ENCODE measurements around the gene GGT6.
"Not testable (repeated sequence)": the region's sequence is repeated elsewhere in the genome, so short reads cannot be mapped to it uniquely, and the experiment has no call there.

GGT6 gene

DNA sequence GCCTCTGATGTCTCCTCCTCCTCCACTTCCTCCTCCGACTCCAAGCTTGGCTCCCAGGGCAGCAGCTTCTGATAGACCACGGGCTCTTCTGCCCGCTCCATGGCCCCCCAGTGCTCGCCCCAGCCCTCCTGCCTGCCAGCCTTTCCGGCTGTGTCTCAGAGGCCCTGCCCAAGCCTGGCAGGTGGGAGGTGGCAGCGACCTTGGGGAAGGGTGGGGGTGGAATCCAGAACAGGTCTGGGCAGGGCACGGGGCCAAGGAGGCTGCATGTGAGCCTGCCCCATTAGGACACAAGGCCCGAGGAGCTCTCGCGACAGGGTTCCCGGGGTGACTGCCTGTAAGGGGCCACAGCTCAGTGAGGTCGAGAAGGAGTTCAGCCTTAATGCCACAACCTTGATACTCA lies at the start of gene GGT6:
Gene GGT6 (minus strand): TSS at position 157 of the 400 bp plus-strand sequence. CDS start 56 bp downstream, at position 101.
- Histone ChIP-seq H2AFZ (ENCODE audit: low read length, unreplicated experiment) (no peak within 1 kb of the TSS), H3K27ac (ENCODE audit: low read depth, low read length) (no peak within 1 kb of the TSS), H3K36me3 (ENCODE audit: insufficient read depth, low read length) (no peaks in the 10 kb centered on the region)

GRCh38 chr17:4610162-4610561 lies 49.8 kb upstream of the GGT6 start:
- Histone ChIP-seq H3K4me3 (ENCODE audit: low read depth, low read length) (no peak overlapping the region), H3K27ac (ENCODE audit: low read depth, low read length) (no peak overlapping the region), H3K27me3 (ENCODE audit: insufficient read depth, low read length) (peaks cover 26% of the 10 kb centered on the region), H3K36me3 (ENCODE audit: insufficient read depth, low read length) (no peaks in the 10 kb centered on the region), H3K4me1 (ENCODE audit: control insufficient read depth, insufficient read depth, low read length, unreplicated experiment) (no peaks in the 10 kb centered on the region), H2AFZ (ENCODE audit: low read length, unreplicated experiment) (no peak overlapping the region), H3K79me2 (ENCODE audit: control insufficient read depth, insufficient read depth, low read length, unreplicated experiment) (no peaks in the 10 kb centered on the region)

More for the DNA sequence above, at the start of gene GGT6:
- H3K79me2 ChIP-seq (ENCODE audit: control insufficient read depth, insufficient read depth, low read length, unreplicated experiment): no peaks in the 10 kb centered on the region
- no peaks in the 10 kb centered on the region for H3K27me3 ChIP-seq (ENCODE audit: insufficient read depth, low read length)
- no peak within 1 kb of the TSS for H3K4me3 ChIP-seq (ENCODE audit: low read depth, low read length)
- H3K4me1 ChIP-seq (ENCODE audit: control insufficient read depth, insufficient read depth, low read length, unreplicated experiment): peaks cover 16% of the 10 kb centered on the region

DNA sequence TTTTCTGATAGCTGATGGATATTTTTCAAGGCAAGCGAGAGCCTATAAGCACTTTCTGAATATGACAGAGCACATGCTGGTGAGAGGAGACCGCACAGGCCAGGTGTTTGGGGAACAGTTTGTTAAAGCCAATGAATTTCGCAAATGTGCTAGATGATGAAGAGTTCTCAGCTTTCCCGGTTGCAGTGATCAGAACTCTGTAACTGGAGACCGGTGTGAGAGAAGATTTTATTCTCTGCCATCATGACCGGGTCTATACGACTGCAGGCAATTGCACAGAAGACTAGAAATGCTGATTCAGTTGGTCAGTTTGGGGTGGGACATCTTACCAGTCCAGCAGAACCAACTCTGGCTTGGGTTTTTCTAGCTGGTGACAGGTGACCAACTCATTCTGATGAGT lies 49.4 kb upstream of the GGT6 start:
- Histone ChIP-seq H3K36me3 (ENCODE audit: insufficient read depth, low read length) (no peaks in the 10 kb centered on the region), H3K27ac (ENCODE audit: low read depth, low read length) (no peak overlapping the region), H3K79me2 (ENCODE audit: control insufficient read depth, insufficient read depth, low read length, unreplicated experiment) (no peaks in the 10 kb centered on the region), H3K27me3 (ENCODE audit: insufficient read depth, low read length) (peaks cover 26% of the 10 kb centered on the region), H3K4me1 (ENCODE audit: control insufficient read depth, insufficient read depth, low read length, unreplicated experiment) (no peaks in the 10 kb centered on the region), H2AFZ (ENCODE audit: low read length, unreplicated experiment) (no peak overlapping the region), H3K4me3 (ENCODE audit: low read depth, low read length) (no peak overlapping the region)

GRCh38 chr17:4607773-4608187 lies 47.4 kb upstream of the GGT6 start:
- H3K79me2 ChIP-seq (ENCODE audit: control insufficient read depth, insufficient read depth, low read length, unreplicated experiment): no peaks in the 10 kb centered on the region
- peaks cover 26% of the 10 kb centered on the region for H3K27me3 ChIP-seq (ENCODE audit: insufficient read depth, low read length)
- H3K4me3 ChIP-seq (ENCODE audit: low read depth, low read length): no peak overlapping the region
- peak overlapping the region; percentile 69 for H2AFZ ChIP-seq (ENCODE audit: low read length, unreplicated experiment)
- H3K4me1 ChIP-seq (ENCODE audit: control insufficient read depth, insufficient read depth, low read length, unreplicated experiment): no peaks in the 10 kb centered on the region
- H3K36me3 ChIP-seq (ENCODE audit: insufficient read depth, low read length): no peaks in the 10 kb centered on the region
- no peak overlapping the region for H3K27ac ChIP-seq (ENCODE audit: low read depth, low read length)

DNA sequence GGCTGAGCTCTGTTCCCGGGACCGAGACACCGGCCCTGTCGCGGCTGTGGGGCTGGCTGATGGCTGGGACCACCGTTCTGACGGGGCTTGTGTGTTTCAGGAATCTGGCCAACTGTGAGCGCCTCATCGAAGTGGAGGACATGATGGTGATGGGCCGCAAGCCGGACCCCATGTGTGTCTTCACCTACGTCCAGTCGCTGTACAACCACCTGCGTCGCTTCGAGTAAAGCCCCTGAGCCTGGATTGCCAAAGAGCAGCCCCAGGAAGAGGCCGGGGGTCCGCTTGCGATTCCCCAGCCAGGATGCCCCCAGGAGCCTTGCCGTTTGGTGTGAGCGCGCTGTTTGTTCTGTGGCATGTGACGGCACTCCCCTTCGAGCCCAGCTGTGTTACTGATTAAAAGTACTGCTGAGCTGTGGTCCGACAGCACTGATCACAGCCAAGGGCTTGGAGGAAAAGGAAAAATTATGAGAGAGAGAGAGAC lies 46.9 kb upstream of the GGT6 start:
- Histone ChIP-seq H2AFZ (ENCODE audit: low read length, unreplicated experiment) (peak overlapping the region; percentile 69), H3K27me3 (ENCODE audit: insufficient read depth, low read length) (peaks cover 26% of the 10 kb centered on the region), H3K4me3 (ENCODE audit: low read depth, low read length) (no peak overlapping the region), H3K4me1 (ENCODE audit: control insufficient read depth, insufficient read depth, low read length, unreplicated experiment) (no peaks in the 10 kb centered on the region), H3K27ac (ENCODE audit: low read depth, low read length) (no peak overlapping the region), H3K36me3 (ENCODE audit: insufficient read depth, low read length) (no peaks in the 10 kb centered on the region), H3K79me2 (ENCODE audit: control insufficient read depth, insufficient read depth, low read length, unreplicated experiment) (no peaks in the 10 kb centered on the region)

GRCh38 chr17:4605826-4606225 lies 45.4 kb upstream of the GGT6 start:
- no peak overlapping the region for H3K27ac ChIP-seq (ENCODE audit: low read depth, low read length)
- no peaks in the 10 kb centered on the region for H3K36me3 ChIP-seq (ENCODE audit: insufficient read depth, low read length)
- no peaks in the 10 kb centered on the region for H3K4me1 ChIP-seq (ENCODE audit: control insufficient read depth, insufficient read depth, low read length, unreplicated experiment)
- H3K4me3 ChIP-seq (ENCODE audit: low read depth, low read length): no peak overlapping the region
- H3K79me2 ChIP-seq (ENCODE audit: control insufficient read depth, insufficient read depth, low read length, unreplicated experiment): no peaks in the 10 kb centered on the region
- H3K27me3 ChIP-seq (ENCODE audit: insufficient read depth, low read length): peaks cover 28% of the 10 kb centered on the region
- H2AFZ ChIP-seq (ENCODE audit: low read length, unreplicated experiment): no peak overlapping the region

DNA sequence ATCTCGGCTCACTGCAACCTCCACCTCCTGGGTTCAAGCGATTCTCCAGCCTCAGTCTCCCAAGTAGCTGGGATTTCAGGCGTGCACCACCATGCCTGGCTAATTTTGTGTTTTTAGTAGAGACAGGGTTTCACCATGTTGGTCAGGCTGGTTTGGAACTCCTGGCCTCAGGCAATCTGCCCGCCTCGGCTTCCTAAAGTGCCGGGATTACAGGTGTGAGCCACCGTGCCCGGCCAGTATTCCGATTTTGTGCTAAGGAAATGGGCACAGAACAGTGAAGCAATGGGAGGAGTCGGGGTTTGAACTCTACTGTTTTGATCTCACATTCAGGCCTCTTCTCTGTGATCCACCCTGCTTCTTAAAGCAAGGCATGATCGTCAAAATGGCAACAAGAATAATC lies 44.4 kb upstream of the GGT6 start:
- H3K4me3 ChIP-seq (ENCODE audit: low read depth, low read length); H3K36me3 ChIP-seq (ENCODE audit: insufficient read depth, low read length); H3K79me2 ChIP-seq (ENCODE audit: control insufficient read depth, insufficient read depth, low read length, unreplicated experiment); H3K27ac ChIP-seq (ENCODE audit: low read depth, low read length); H3K4me1 ChIP-seq (ENCODE audit: control insufficient read depth, insufficient read depth, low read length, unreplicated experiment); H2AFZ ChIP-seq (ENCODE audit: low read length, unreplicated experiment): not testable (repeated sequence)
- H3K27me3 ChIP-seq (ENCODE audit: insufficient read depth, low read length): peaks cover 27% of the 10 kb centered on the region

DNA sequence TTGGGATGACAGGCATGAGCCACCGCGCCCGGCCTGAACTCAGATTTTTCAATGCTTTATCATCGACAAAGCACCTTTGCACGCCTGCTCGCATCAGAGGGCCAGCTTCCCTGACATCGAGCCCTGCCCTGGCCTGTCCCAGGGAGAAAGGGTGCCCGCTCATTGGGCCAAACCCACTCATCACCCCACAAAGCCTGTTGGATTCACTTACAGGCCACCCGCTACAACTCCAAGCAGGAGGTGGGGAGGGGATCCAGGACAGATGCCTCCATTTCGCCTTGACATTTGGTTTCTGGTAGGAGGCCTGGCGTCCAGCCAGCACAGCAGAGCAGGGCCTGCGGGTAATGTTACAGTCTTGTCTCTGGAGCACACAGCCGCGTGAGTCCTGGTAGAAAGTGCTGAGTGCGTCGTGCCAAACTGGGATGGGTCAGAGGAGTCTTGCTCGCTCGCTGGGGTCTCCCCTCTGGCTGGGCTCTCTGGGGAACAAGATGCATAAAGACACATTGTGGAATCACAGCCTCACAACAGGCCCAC lies 43.8 kb upstream of the GGT6 start:
- H2AFZ ChIP-seq (ENCODE audit: low read length, unreplicated experiment): no peak overlapping the region
- H3K27ac ChIP-seq (ENCODE audit: low read depth, low read length): no peak overlapping the region
- H3K79me2 ChIP-seq (ENCODE audit: control insufficient read depth, insufficient read depth, low read length, unreplicated experiment): no peaks in the 10 kb centered on the region
- H3K27me3 ChIP-seq (ENCODE audit: insufficient read depth, low read length): peaks cover 27% of the 10 kb centered on the region
- H3K4me1 ChIP-seq (ENCODE audit: control insufficient read depth, insufficient read depth, low read length, unreplicated experiment): peaks cover 6% of the 10 kb centered on the region
- no peak overlapping the region for H3K4me3 ChIP-seq (ENCODE audit: low read depth, low read length)
- no peaks in the 10 kb centered on the region for H3K36me3 ChIP-seq (ENCODE audit: insufficient read depth, low read length)

DNA sequence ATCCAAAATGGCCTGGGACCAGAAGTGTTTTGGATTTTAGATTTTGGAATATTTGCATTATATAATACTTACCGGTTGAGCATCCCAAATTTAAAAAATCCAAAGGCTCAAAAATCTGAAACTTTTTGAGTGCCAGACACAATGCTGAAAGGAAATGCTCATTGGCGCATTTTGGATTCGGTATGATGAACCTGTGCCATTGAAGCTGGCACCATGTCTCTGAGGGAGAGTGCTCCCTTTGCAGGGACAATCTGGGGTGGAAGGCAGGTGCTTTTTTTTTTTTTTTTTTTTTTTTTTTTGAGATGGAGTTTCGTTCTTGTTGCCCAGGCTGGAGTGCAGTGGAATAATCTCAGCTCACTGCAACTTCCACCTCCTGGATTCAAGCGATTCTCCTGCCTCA lies 41.7 kb upstream of the GGT6 start:
- no peak overlapping the region for H3K27ac ChIP-seq (ENCODE audit: low read depth, low read length)
- peaks cover 6% of the 10 kb centered on the region for H3K4me1 ChIP-seq (ENCODE audit: control insufficient read depth, insufficient read depth, low read length, unreplicated experiment)
- no peak overlapping the region for H2AFZ ChIP-seq (ENCODE audit: low read length, unreplicated experiment)
- no peaks in the 10 kb centered on the region for H3K36me3 ChIP-seq (ENCODE audit: insufficient read depth, low read length)
- no peak overlapping the region for H3K4me3 ChIP-seq (ENCODE audit: low read depth, low read length)
- peaks cover 23% of the 10 kb centered on the region for H3K27me3 ChIP-seq (ENCODE audit: insufficient read depth, low read length)
- no peaks in the 10 kb centered on the region for H3K79me2 ChIP-seq (ENCODE audit: control insufficient read depth, insufficient read depth, low read length, unreplicated experiment)

DNA sequence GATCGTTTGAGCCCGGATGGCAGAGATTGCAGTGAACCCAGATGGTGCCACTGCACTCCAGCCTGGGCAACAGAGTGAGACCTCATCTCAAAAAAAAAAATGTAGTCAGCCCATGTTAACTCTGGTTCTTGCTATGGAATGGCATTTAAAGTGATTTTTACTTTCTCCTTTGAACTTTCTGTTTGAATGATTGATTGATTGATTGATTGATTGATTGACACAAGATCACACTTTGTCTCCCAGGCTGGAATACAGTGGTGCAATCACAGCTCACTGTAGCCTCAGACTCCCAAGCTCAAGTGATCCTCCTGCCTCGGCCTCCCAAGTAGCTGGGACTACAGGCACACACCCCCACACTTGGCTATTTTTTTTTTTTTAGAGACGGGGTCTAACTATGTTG lies 40.9 kb upstream of the GGT6 start:
- Histone ChIP-seq H3K4me3 (ENCODE audit: low read depth, low read length) (no peak overlapping the region), H3K27me3 (ENCODE audit: insufficient read depth, low read length) (peaks cover 23% of the 10 kb centered on the region), H3K4me1 (ENCODE audit: control insufficient read depth, insufficient read depth, low read length, unreplicated experiment) (peaks cover 6% of the 10 kb centered on the region), H3K27ac (ENCODE audit: low read depth, low read length) (no peak overlapping the region), H3K79me2 (ENCODE audit: control insufficient read depth, insufficient read depth, low read length, unreplicated experiment) (no peaks in the 10 kb centered on the region), H3K36me3 (ENCODE audit: insufficient read depth, low read length) (no peaks in the 10 kb centered on the region), H2AFZ (ENCODE audit: low read length, unreplicated experiment) (no peak overlapping the region)

DNA sequence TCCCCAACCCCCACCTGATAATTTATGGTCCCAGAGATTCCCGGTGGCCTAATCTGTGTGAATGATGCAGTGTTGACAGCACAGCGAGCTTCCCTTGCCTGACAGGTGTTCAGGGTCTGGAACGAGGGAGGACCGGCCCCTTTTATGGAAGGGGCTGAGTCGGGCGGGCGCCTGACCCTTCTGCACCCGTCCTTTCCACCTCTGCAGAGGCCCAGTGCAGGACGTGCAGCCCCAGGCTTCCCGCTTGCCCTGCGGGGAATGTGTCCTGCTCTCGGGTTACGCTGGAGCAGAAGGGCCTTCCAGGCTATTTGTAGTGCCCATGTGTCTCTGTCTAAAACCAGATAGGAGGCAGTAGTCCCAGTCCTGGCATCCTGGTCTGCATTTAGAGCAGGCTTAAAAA lies 40.2 kb upstream of the GGT6 start:
- Histone ChIP-seq H3K79me2 (ENCODE audit: control insufficient read depth, insufficient read depth, low read length, unreplicated experiment) (no peaks in the 10 kb centered on the region), H3K4me3 (ENCODE audit: low read depth, low read length) (no peak overlapping the region), H2AFZ (ENCODE audit: low read length, unreplicated experiment) (no peak overlapping the region), H3K36me3 (ENCODE audit: insufficient read depth, low read length) (no peaks in the 10 kb centered on the region), H3K27ac (ENCODE audit: low read depth, low read length) (no peak overlapping the region), H3K27me3 (ENCODE audit: insufficient read depth, low read length) (peaks cover 23% of the 10 kb centered on the region), H3K4me1 (ENCODE audit: control insufficient read depth, insufficient read depth, low read length, unreplicated experiment) (peaks cover 6% of the 10 kb centered on the region)

Data from ACC112 (cell line).